NB4 (cell line): ENCODE data around the gene CLSTN2.

Experiments
- POLR2A ChIP-seq: IDR thresholded peaks from 2 replicates; pipeline ENCODE4 v1.6.1; 2011; ENCODE audit warnings: mild to moderate bottlenecking; ENCODE audit not compliant: insufficient read length; ENCODE audit errors: extremely low read depth
- TF ChIP-seq, protein P1 (sequence below): IDR thresholded peaks from one replicate; pipeline ENCODE4 v1.5.1; 2012; ENCODE audit warnings: low read depth, low read length
- TF ChIP-seq, protein P2 (sequence below): IDR thresholded peaks from 2 replicates; pipeline ENCODE4 v1.6.1; 2011; ENCODE audit warnings: low read depth, low read length

- TF ChIP-seq, protein P1, sequence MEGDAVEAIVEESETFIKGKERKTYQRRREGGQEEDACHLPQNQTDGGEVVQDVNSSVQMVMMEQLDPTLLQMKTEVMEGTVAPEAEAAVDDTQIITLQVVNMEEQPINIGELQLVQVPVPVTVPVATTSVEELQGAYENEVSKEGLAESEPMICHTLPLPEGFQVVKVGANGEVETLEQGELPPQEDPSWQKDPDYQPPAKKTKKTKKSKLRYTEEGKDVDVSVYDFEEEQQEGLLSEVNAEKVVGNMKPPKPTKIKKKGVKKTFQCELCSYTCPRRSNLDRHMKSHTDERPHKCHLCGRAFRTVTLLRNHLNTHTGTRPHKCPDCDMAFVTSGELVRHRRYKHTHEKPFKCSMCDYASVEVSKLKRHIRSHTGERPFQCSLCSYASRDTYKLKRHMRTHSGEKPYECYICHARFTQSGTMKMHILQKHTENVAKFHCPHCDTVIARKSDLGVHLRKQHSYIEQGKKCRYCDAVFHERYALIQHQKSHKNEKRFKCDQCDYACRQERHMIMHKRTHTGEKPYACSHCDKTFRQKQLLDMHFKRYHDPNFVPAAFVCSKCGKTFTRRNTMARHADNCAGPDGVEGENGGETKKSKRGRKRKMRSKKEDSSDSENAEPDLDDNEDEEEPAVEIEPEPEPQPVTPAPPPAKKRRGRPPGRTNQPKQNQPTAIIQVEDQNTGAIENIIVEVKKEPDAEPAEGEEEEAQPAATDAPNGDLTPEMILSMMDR = no peak
- TF ChIP-seq POLR2A = no peak
- TF ChIP-seq, protein P2, sequence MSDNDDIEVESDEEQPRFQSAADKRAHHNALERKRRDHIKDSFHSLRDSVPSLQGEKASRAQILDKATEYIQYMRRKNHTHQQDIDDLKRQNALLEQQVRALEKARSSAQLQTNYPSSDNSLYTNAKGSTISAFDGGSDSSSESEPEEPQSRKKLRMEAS = no peak
These were observed 611.7 kb downstream of the CLSTN2 start for GRCh38 chr3:140546649-140547048.
